ENCODE data around the gene RERE.

Gene RERE

GRCh38 chr1:8590721-8591351, 226.6 kb downstream of the RERE start:
- no peak for TF ChIP-seq CTCF (IDR thresholded peaks at IDR 0.05; ENCODE audit: borderline replicate concordance, extremely low read depth, low read length, poor library complexity, severe bottlenecking)
- Histone ChIP-seq H3K27ac (ENCODE audit: low read length) (no peak overlapping the region), H3K9ac (ENCODE audit: low read depth, low read length) (no peak overlapping the region), H3K27me3 (ENCODE audit: insufficient read depth, low read length, poor library complexity) (no peaks in the 10 kb centered on the region), H3K9me3 (ENCODE audit: insufficient read depth, low read length, severe bottlenecking) (no peaks in the 10 kb centered on the region), H3K79me2 (ENCODE audit: insufficient read depth, low read length) (0 out of 2 replicates have a peak, but pooled peaks cover 2% of the 10 kb centered on the region), H3K4me3 (ENCODE audit: low read depth in 1 of 2, low read length in 2 of 2) (no peak overlapping the region), H3K4me1 (ENCODE audit: insufficient read depth, low read length) (no peaks in the 10 kb centered on the region), H3K4me2 (ENCODE audit: insufficient read depth, low read length) (no peak overlapping the region), H2AFZ (ENCODE audit: low read depth, low read length) (no peak overlapping the region), H3K36me3 (ENCODE audit: insufficient read depth, low read length) (no peaks in the 10 kb centered on the region), H4K20me1 (ENCODE audit: insufficient read depth, low read length) (peaks cover 4% of the 10 kb centered on the region)
- no peak for DNase-seq
- ATAC-seq (ENCODE audit: insufficient read depth, low read depth), result no peak

- H2AFZ ChIP-seq (ENCODE audit: low read depth, low read length), result no peak overlapping the region
- no peaks in the 10 kb centered on the region for H3K9me3 ChIP-seq (ENCODE audit: insufficient read depth, low read length, severe bottlenecking)
- peaks cover 4% of the 10 kb centered on the region for H4K20me1 ChIP-seq (ENCODE audit: insufficient read depth, low read length)
- H3K36me3 ChIP-seq (ENCODE audit: insufficient read depth, low read length), result no peaks in the 10 kb centered on the region
- no peaks in the 10 kb centered on the region for H3K4me1 ChIP-seq (ENCODE audit: insufficient read depth, low read length)
- 0 out of 2 replicates have a peak, but pooled peaks cover 2% of the 10 kb centered on the region for H3K79me2 ChIP-seq (ENCODE audit: insufficient read depth, low read length)
- DNase-seq (no peak), ATAC-seq (ENCODE audit: insufficient read depth, low read depth) (no peak)
- H3K4me3 ChIP-seq (ENCODE audit: low read depth in 1 of 2, low read length in 2 of 2), result no peak overlapping the region
- H3K27ac ChIP-seq (ENCODE audit: low read length), result no peak overlapping the region
- H3K9ac ChIP-seq (ENCODE audit: low read depth, low read length), result no peak overlapping the region
- H3K4me2 ChIP-seq (ENCODE audit: insufficient read depth, low read length), result no peak overlapping the region
- TF ChIP-seq EZH2 (IDR thresholded peaks at IDR 0.05; ENCODE audit: borderline replicate concordance, low read depth, low read length, severe bottlenecking), result no peak
- no peaks in the 10 kb centered on the region for H3K27me3 ChIP-seq (ENCODE audit: insufficient read depth, low read length, poor library complexity)
These were observed 227.9 kb downstream of the RERE start for GRCh38 chr1:8589571-8589970.

- H3K9me3 ChIP-seq (ENCODE audit: insufficient read depth, low read length, severe bottlenecking), result no peaks in the 10 kb centered on the region
- no peak for ATAC-seq (ENCODE audit: insufficient read depth, low read depth)
- no peak overlapping the region for H3K9ac ChIP-seq (ENCODE audit: low read depth, low read length)
- DNase-seq, result no peak
- no peak overlapping the region for H3K4me2 ChIP-seq (ENCODE audit: insufficient read depth, low read length)
- H3K36me3 ChIP-seq (ENCODE audit: insufficient read depth, low read length), result no peaks in the 10 kb centered on the region
- no peak overlapping the region for H3K4me3 ChIP-seq (ENCODE audit: low read depth in 1 of 2, low read length in 2 of 2)
- no peaks in the 10 kb centered on the region for H3K4me1 ChIP-seq (ENCODE audit: insufficient read depth, low read length)
- peaks cover 6% of the 10 kb centered on the region; the same call in 1 of the 2 replicates for H4K20me1 ChIP-seq (ENCODE audit: insufficient read depth, low read length)
- no peak overlapping the region for H2AFZ ChIP-seq (ENCODE audit: low read depth, low read length)
- no peak overlapping the region for H3K27ac ChIP-seq (ENCODE audit: low read length)
- 0 out of 2 replicates have a peak, but pooled peaks cover 2% of the 10 kb centered on the region for H3K79me2 ChIP-seq (ENCODE audit: insufficient read depth, low read length)
- no peak for TF ChIP-seq EZH2 (IDR thresholded peaks at IDR 0.05; ENCODE audit: borderline replicate concordance, low read depth, low read length, severe bottlenecking)
- TF ChIP-seq CTCF (IDR thresholded peaks at IDR 0.05; ENCODE audit: borderline replicate concordance, extremely low read depth, low read length, poor library complexity, severe bottlenecking), result no peak
- no peaks in the 10 kb centered on the region for H3K27me3 ChIP-seq (ENCODE audit: insufficient read depth, low read length, poor library complexity)
These were observed 229.7 kb downstream of the RERE start for GRCh38 chr1:8587784-8588183.

- no peak for DNase-seq
- no peak for TF ChIP-seq EZH2 (IDR thresholded peaks at IDR 0.05; ENCODE audit: borderline replicate concordance, low read depth, low read length, severe bottlenecking)
- Histone ChIP-seq H3K4me2 (ENCODE audit: insufficient read depth, low read length) (no peak overlapping the region), H3K27ac (ENCODE audit: low read length) (no peak overlapping the region), H4K20me1 (ENCODE audit: insufficient read depth, low read length) (peaks cover 3% of the 10 kb centered on the region; the same call in 1 of the 2 replicates), H2AFZ (ENCODE audit: low read depth, low read length) (no peak overlapping the region), H3K9me3 (ENCODE audit: insufficient read depth, low read length, severe bottlenecking) (no peaks in the 10 kb centered on the region), H3K79me2 (ENCODE audit: insufficient read depth, low read length) (0 out of 2 replicates have a peak, but pooled peaks cover under 1% of the 10 kb centered on the region), H3K4me3 (ENCODE audit: low read depth in 1 of 2, low read length in 2 of 2) (no peak overlapping the region), H3K9ac (ENCODE audit: low read depth, low read length) (no peak overlapping the region), H3K27me3 (ENCODE audit: insufficient read depth, low read length, poor library complexity) (no peaks in the 10 kb centered on the region), H3K4me1 (ENCODE audit: insufficient read depth, low read length) (no peaks in the 10 kb centered on the region), H3K36me3 (ENCODE audit: insufficient read depth, low read length) (no peaks in the 10 kb centered on the region)
- ATAC-seq (ENCODE audit: insufficient read depth, low read depth), result no peak
These were observed 231.0 kb downstream of the RERE start for GRCh38 chr1:8586438-8586837.
